Right forelimb (tissue), 1 donor: ENCODE measurements around the gene FOSL1.
A peak's percentile ranks its signal among the peaks of the same experiment; 100 is the strongest.

Source experiments
- DNase-seq: peaks from one replicate; pipeline ENCODE4 v3.0.0-alpha.2; 2018

Gene FOSL1

DNA sequence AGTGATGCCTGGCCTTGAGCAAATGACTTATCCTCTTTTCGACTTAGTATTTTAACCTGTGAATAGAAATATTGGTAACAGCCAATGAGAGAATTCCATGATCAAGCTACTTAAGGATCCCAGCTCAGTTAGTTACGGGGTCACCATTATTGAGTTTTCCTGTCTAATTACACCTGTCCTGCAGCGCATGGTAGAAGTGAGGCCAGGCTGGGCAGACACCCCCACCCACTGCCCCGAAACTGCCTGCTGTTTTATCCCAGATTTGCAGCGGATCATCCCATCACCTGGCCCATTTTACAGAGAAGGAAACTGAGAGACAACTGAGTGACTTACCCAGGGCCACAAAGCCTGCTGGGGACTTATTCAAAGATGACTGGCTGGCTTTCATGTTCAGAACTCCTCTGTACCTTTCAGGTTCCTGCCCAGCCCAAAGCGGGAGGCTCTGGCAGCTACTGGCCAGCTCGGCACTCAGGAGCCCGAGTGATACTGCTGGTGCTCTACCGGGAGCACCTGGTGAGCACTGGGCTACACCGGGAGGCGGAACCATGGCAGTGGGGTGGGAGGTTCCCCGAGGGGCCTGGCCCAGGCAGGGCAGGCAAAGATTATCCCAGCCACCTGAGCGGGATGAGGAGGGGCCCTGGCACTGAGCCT lies 38.5 kb downstream of the FOSL1 start:
- DNase-seq = no peak

GRCh38 chr11:65861165-65861505 lies 39.1 kb downstream of the FOSL1 start:
- no peak for DNase-seq

DNA sequence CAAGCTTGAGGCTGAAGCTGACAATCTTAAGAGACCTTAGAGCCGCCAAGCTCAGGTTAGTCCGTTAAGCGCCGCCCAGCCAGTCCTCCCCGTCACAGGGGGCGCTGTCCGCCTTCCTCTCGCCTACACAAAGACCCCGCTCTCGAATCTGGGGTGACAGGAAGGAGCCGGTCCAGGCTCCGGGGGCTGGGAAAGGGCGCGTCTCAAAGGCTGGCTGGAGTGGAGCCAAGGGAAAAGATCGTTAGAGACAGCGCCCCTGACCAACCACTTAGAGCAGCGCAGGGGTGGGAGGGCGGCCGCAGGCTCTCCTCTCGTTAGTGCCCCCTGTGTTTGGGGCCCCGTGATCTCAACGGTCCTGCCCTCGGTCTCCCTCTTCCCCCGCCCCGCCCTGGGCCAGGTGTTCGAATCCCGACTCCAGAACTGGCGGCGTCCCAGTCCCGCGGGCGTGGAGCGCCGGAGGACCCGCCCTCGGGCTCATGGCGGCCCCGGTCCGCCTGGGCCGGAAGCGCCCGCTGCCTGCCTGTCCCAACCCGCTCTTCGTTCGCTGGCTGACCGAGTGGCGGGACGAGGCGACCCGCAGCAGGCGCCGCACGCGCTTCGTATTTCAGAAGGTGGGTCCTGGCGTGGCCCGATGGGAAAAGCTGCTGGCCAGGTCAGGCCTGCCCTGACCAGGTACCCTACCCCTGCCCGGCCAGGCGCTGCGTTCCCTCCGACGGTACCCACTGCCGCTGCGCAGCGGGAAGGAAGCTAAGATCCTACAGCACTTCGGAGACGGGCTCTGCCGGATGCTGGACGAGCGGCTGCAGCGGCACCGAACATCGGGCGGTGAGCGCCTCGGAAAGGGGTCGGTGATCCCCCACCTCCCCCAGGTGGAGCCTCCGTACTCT lies 39.7 kb downstream of the FOSL1 start, which contains the start of gene MUS81:
Gene MUS81, plus strand, starts transcription at position 156 of the 887 bp plus-strand sequence. Its CDS starts 321 bp downstream, at position 477.
- DNase-seq = peak; percentile 99

GRCh38 chr11:65859812-65860277 lies 40.3 kb downstream of the FOSL1 start:
- no peak for DNase-seq

DNA sequence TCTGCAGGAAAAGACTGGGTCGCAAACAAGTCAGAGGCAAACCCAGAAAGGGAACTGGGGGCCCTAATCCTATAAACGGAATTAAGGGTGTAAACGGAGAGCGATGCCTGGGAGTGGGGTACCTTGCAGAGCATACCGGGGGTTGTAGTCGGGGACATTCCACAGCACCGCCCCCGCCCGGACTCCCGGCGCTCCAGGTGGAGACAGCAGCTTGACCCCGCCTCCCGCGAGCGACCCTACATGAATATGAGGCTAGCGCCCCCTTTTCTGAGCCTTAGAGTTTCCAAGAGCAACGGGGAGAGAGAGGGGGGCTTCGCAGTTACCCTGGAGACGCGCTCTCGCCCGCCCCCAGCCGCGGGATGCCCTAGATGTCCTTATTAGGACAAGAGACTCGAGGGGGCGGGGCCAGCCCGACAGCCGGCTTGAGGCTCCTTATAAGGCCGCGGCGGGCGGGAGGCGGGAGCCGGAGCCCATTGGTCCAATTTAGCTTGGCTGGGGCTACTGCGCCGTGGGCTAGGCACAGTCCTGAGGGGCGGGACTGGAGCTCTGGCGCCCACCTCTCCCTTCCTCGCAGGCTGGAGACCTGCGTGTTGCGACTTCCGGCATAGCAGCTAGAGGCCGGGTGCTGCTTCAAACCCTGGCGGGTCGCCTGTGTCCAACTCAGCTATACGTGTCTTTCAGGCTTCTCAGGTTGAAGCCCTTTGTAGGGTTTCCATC lies 40.9 kb downstream of the FOSL1 start:
- peak; percentile 96 for DNase-seq

DNA sequence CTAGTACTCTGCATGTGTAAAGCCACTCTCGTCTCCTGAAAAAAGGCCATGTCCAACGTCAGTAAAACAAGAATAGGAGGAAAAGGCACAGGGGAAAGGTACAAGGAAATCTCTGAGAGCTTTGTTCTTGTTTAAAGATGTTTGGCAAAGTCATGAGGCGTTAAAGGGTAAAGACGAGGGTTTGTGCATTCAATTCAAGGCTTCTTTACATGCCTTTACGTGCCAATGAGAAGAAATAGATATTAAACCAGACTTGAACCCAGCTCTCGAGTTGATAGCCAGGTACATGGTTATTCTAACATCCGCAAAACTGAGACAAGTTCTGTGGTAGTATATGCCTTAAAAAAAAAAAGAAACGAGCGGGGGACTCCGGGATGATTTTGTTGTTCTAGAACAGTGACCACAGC lies 41.5 kb downstream of the FOSL1 start:
- DNase-seq = no peak

GRCh38 chr11:65857853-65858680 lies 42.1 kb downstream of the FOSL1 start, which contains the start of gene CFL1:
TSS of gene CFL1 (minus strand) at chr11:65858180. CDS start at chr11:65858099, 81 bp downstream.
- peak; percentile 99 for DNase-seq

DNA sequence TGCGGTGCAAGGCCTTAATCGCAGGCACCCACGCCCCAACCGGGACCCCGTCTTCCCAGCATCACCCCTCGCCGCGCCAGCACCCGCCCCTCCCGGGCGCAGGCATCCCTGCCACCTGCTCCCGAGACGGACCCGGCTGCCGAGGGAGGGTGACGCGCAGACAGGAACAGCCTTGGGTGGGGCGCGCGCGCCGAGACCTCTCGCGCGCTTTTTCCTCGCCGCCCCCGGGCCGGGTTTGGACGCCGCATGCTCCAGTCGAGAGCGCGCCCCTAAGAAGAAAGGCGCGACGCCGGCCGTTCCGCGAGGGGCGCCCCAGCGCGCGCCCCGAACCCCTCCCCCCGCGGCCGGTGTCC lies 42.7 kb downstream of the FOSL1 start:
- peak; percentile 76 for DNase-seq

DNA sequence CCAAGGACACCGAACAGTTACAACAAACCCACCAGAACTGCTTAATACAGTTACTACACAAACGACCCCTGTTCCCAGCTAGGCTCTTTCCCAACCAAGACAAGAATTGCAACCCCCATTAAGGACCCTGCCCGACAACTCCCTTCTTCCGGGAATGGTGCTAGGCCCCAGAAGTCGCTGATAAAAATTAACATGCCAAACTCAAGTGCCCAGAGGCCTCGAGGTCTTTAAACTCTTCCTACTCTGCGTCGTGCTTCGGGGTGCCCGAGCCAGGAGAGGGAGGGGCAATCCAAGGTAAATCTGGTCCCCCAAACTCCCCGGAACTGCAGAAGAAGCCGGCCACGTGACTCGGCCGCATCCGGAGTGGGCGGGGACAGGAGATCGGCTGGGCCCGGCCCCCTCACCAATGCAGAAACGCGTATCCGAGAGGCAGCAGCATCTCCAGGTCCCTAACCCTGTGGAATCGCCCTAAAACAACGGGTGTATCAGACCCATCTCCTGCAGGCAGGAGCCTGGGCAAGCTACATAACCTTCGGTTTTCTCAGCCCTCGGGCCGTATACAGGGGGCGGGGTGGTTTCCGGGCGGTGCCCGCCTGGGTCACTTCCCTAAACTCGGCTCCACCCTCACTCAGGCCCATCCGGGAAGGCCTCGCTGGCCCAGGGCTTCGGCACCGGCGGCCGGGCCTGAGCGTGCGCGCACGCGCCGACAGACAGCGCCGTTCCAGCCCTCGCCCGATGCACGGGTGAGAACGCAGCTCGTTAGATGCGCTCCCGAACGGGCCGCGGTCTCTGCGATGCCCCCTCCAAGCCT lies 43.3 kb downstream of the FOSL1 start:
- peak; percentile 80 for DNase-seq

GRCh38 chr11:65855927-65856363 lies 44.2 kb downstream of the FOSL1 start:
- no peak for DNase-seq

DNA sequence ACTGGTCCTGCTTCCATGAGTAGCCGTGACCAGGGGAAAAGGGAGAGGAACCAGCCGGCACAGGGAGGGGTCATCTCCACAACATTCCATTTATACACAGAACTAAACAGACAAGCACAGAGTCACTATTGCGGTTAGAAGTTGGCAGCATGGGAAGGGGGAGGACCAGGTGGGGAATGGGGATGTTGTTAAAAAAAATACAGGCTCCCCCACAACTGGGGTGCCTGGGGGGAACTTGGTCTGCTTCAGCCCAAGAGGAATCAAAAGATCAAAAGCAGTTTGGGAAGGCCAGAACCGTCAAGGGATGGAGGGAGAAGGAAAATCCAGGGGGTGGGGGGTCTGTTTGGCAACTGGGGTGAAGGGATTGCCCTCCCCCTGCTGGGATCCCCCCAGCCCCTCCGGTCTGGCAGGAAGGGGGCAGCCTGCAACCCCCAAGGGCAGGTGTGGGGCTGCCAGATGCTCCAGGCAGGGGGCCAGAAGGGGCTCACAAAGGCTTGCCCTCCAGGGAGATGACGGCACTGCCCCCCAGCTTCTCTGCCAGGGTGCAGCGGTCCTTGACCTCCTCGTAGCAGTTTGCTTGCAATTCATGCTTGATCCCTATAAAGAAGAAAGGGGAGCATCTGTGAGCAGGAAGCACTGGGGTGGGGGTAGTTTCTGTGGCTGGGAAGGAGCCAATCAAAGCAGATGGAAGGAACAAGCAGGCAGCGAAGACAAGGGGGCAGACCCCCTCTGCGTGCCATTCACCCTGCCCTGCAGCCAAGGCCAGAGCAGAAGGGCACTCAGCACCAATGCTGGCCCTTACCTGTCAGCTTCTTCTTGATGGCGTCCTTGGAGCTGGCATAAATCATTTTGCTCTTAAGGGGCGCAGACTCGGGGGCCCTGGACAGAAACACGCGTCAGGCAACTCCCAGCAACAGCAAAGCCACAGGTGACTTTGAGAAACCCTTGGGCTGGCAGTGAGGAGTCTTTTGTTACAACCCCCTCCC lies 45.0 kb downstream of the FOSL1 start:
- DNase-seq = no peak

- no peak for DNase-seq
Observed at GRCh38 chr11:65854161-65854592, 46.0 kb downstream of the FOSL1 start.

DNA sequence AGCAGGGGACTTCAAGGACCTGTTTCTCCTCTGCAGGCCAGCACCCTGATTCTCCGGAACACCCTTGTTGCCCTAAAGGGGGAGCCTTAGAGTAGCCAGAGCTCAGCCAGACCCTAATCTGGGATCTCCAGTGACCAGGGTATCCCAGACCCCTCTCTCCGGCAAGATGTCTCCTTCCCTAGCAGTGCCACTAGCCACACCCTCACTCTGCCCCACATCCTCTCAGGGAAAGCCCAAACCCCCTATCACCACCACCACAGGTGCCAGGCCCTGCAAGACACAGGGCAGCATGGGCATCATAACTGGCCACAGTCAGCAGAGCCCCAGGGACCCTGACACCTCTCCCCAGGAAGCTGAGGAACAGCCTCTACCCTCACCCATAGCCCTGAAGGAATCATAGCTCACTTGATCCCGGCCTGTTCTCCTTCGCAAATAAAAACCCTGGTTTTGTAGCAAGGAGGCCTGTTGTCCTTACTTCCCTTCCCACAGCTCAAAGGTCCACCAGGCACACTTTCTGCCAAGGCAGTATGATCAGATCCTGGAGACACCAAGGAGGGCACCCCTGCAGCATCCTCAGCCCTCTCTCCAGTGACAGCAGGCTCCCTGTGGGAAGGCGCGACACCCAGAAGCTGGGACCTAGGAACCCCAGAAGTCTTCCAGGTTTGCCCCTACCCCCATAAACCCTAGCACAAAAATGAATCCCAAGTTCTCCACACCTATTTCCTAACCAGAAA lies 46.8 kb downstream of the FOSL1 start:
- no peak for DNase-seq

DNA sequence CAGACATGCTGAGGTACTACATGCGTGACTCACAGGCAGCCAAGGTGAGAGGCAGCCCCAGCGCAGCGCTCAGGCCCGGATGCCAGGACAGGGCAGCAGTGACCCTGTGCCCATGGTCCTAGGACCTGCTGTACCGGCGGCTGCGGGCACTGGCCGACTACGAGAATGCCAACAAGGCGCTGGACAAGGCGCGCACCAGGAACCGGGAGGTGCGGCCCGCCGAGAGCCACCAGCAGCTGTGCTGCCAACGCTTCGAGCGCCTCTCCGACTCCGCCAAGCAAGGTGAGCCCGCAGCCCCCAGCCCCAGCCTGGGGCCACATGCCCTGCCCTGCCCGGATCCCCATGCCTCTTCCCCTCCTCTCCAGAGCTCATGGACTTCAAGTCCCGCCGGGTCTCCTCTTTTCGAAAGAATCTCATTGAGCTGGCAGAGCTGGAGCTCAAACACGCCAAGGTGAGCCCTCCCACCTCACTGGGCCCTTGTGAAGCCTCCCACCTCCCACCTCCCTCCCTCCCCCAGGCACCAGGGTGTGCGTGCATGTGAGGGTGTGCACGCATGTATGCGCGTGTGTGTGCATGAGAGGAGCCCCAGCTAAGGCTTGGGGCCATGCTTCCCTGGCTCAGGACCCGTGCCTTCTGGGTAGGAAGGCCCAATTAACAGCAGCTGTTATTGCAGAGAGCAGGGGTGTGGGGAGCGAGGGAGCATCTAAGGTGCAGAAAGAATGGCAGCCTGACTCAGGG lies 47.5 kb downstream of the FOSL1 start:
- DNase-seq = no peak

GRCh38 chr11:65851811-65852507 lies 48.2 kb downstream of the FOSL1 start:
- no peak for DNase-seq

DNA sequence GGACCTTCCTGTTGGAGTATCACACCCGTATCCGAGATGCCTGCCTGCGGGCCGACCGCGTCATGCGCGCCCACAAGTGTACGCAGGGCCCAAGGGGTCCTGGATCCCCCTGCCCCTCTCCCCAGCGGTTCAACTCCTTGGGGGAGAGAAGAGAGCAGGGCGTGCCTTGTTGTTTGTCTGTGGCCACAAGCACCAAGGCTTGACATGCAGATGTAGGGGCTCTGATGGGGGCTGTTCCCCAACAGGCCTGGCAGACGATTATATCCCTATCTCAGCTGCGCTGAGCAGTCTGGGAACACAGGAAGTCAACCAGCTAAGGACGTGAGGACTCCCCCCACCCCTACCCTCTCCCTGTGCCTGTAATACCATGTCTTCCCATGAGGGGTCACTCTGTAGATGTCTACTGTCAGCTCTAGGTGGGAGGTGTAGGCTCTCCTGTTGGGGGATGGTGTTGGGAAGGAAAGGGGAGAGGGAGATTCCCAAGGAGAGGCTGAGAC lies 49.1 kb downstream of the FOSL1 start:
- DNase-seq = no peak

DNA sequence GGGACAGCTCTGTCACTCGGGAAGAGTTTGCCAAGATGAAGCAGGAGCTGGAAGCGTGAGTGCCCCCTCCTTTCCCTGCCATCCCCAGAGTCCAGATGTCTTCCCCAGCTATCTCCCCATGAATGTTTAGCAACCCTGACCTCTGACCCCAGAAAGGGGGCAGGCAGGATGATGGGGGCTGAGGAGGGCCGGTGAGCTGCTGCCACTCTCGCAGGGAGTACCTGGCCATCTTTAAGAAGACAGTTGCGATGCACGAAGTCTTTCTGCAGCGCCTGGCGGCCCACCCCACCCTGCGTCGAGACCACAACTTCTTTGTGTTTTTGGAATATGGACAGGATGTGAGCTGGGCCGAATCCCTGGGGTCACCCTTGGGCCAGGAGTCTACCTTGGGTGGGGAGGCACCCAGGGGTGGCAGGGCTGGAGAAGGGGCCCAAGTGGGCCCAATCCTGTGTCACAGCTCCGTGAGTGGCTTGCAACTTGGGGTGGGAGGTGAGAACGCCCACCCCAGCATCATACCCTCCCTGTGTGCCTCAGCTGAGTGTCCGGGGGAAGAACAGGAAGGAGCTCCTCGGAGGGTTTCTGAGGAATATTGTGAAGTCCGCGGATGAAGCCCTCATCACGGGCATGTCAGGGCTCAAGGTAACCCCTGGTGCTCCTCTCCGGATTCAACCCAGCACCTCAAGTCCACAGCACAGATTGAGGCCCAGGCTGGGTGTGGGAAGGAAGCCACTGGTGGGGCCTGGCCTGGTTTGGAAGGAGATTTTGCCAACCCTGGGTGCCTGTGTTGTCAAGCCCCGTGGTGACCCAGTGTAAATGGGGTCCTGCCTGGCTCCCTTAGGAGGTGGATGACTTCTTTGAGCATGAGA lies 49.7 kb downstream of the FOSL1 start:
- no peak for DNase-seq
